Erythroblast (primary cell): Measurements from ENCODE around the gene ASAP3.

ENCODE experiments used
- GATA1 ChIP-seq: IDR thresholded peaks from 2 replicates; pipeline ENCODE4 v1.6.1; 2011; ENCODE audit warnings: low read depth, mild to moderate bottlenecking, control low read depth, low read length, moderate library complexity
- POLR2A ChIP-seq: IDR thresholded peaks from 2 replicates; pipeline ENCODE4 v1.6.1; 2011; ENCODE audit warnings: mild to moderate bottlenecking, low read length

GRCh38 chr1:23438545-23438944 lies 45.4 kb downstream of the ASAP3 start:
- TF ChIP-seq POLR2A (no peak), GATA1 (no peak)
